H1 (cell line): Measurements from ENCODE around the gene RAPGEF5. TPM values are rescaled to one million over a fixed set of nuclear protein-coding genes. Genes with fewer than 3 reads are reported as not detected.

ENCODE experiments used
- BACH1 ChIP-seq: IDR thresholded peaks from 2 replicates; pipeline ENCODE4 v1.6.1; 2012; ENCODE audit warnings: low read length, improper control_type of control experiment
- CBX8 ChIP-seq: fragments of 300-800, 300-1000 bp; sonication (generic); IDR thresholded peaks from 2 replicates; pipeline ENCODE4 v1.7.1; 2016; ENCODE audit warnings: low read depth, low read length, borderline replicate concordance
- KDM4A ChIP-seq: IDR thresholded peaks from one replicate; pipeline ENCODE4 v1.7.1; 2012; ENCODE audit warnings: low read depth, mild to moderate bottlenecking, moderate library complexity, low read length, inconsistent platforms; ENCODE audit not compliant: severe bottlenecking
- MAX ChIP-seq: IDR thresholded peaks from 2 replicates; pipeline ENCODE4 v1.6.1; 2012; ENCODE audit warnings: inconsistent platforms
- NRF1 ChIP-seq: IDR thresholded peaks from 2 replicates; pipeline ENCODE4 v1.6.1; 2011; ENCODE audit warnings: mild to moderate bottlenecking, low read depth, low read length, improper control_type of control experiment
- PHF8 ChIP-seq: fragments of 200-600 bp; sonication (generic); conservative IDR thresholded peaks from 2 replicates; pipeline ENCODE4 v1.7.1; 2012; ENCODE audit warnings: low read depth, mild to moderate bottlenecking, inconsistent platforms, low read length, moderate library complexity
- RXRA ChIP-seq: IDR thresholded peaks from 2 replicates; pipeline ENCODE4 v1.6.1; 2011; ENCODE audit warnings: low read depth, mild to moderate bottlenecking, low read length, moderate library complexity; ENCODE audit not compliant: insufficient read depth
- SRF ChIP-seq: IDR thresholded peaks from 2 replicates; pipeline ENCODE4 v1.6.1; 2011; ENCODE audit warnings: mild to moderate bottlenecking, low read depth, low read length, moderate library complexity
- USF2 ChIP-seq: IDR thresholded peaks from 2 replicates; pipeline ENCODE4 v1.6.1; 2011; ENCODE audit warnings: low read length, improper control_type of control experiment
- polyA plus RNA-seq, 7 experiments: library from polyadenylated mRNA; depleted of rRNA in 3 of 7; stranded (reverse) in 5 of 7; unstranded in 2 of 7; fragments of >200 nt in 5 of 7; fragments of 200-250 nt in 2 of 7; gene quantifications; 1 replicate in 5 of 7; 2 replicates in 1 of 7; 4 replicates in 1 of 7; pipeline versions ENCODE4 v1.2.1 to v1.2.3, GENCODE V29; 2011 to 2013; ENCODE audit warnings: missing spikeins in 2 of 7, mixed read lengths in 2 of 7
- total RNA-seq: library from RNA; stranded (reverse); fragmentation: NEBNext Ultra II Directional; extraction: Animal tissue kit (Norgen Biotek cat#: 25700); gene quantifications from 2 replicates; pipeline ENCODE4 v1.2.1, GENCODE V29; 2021

The RAPGEF5 gene
- total and polyA plus RNA-seq, 2 of the 8 experiments (the other 6 are each of a cell fraction or from before 2014, with no cell fraction given) = 4.4 to 22.9 TPM

- no peak for TF ChIP-seq NRF1
- TF ChIP-seq USF2 = no peak
- TF ChIP-seq PHF8 = no peak; the same call in 1 of the 2 replicates
- TF ChIP-seq BACH1 = no peak
- TF ChIP-seq CBX8 = no peak
- peak; percentile 50; the same call in 1 of the 2 replicates for TF ChIP-seq MAX
- TF ChIP-seq SRF = no peak
- peak; percentile 71 for TF ChIP-seq KDM4A
- no peak for TF ChIP-seq RXRA
These were observed 273.9 kb downstream of the RAPGEF5 start (continued) for GRCh38 chr7:22082886-22083703.
